Measurements from ENCODE around the gene ZFP92. TPM values are rescaled to one million over a fixed set of nuclear protein-coding genes. Genes with fewer than 3 reads are reported as not detected.
"Not testable (repeated sequence)": the region's sequence is repeated elsewhere in the genome, so short reads cannot be mapped to it uniquely, and the experiment has no call there.

Gene ZFP92
- total RNA-seq, 1 donor from 2014 or later = 0.25 TPM

GRCh38 chrX:153398275-153398960 lies 12.9 kb upstream of the ZFP92 start:
- intact Hi-C loops (cut with DNase I) = no loop called here
- Histone ChIP-seq H3K27me3 (no peaks in the 10 kb centered on the region), H3K27ac (no peak overlapping the region), H3K4me3 (no peak overlapping the region), H3K4me1 (no peaks in the 10 kb centered on the region), H3K36me3 (no peaks in the 10 kb centered on the region), H3K9me3 (no peaks in the 10 kb centered on the region)
- no peak for TF ChIP-seq POLR2AphosphoS5 (IDR thresholded peaks at IDR 0.05; ENCODE audit: insufficient read depth in 1 of 2, low read depth in 1 of 2)
- TF ChIP-seq POLR2A (IDR thresholded peaks at IDR 0.05) = no peak
- TF ChIP-seq CTCF (IDR thresholded peaks at IDR 0.05) = no peak
- no peak for DNase-seq (ENCODE audit: extremely low spot score in 2 of 2)

GRCh38 chrX:153400146-153401132 lies 10.8 kb upstream of the ZFP92 start:
- Histone ChIP-seq H3K4me3 (no peak overlapping the region), H3K36me3 (no peaks in the 10 kb centered on the region), H3K9me3 (no peaks in the 10 kb centered on the region), H3K4me1 (no peaks in the 10 kb centered on the region), H3K27me3 (no peaks in the 10 kb centered on the region), H3K27ac (no peak overlapping the region)
- DNase-seq (ENCODE audit: extremely low spot score in 2 of 2) = no peak
- intact Hi-C loops (cut with DNase I) = no loop called here
- TF ChIP-seq POLR2AphosphoS5 (IDR thresholded peaks at IDR 0.05; ENCODE audit: insufficient read depth in 1 of 2, low read depth in 1 of 2) (no peak), POLR2A (IDR thresholded peaks at IDR 0.05) (no peak), CTCF (IDR thresholded peaks at IDR 0.05) (no peak)

- no peaks in the 10 kb centered on the region for H3K36me3 ChIP-seq
- no peaks in the 10 kb centered on the region for H3K9me3 ChIP-seq
- H3K4me1 ChIP-seq = no peaks in the 10 kb centered on the region
- no peak within 1 kb of the TSS for H3K27ac ChIP-seq
- no peaks in the 10 kb centered on the region for H3K27me3 ChIP-seq
- intact Hi-C loops (cut with DNase I) = no loop called here
- TF ChIP-seq CTCF (IDR thresholded peaks at IDR 0.05) (no peak), POLR2AphosphoS5 (IDR thresholded peaks at IDR 0.05; ENCODE audit: insufficient read depth in 1 of 2, low read depth in 1 of 2) (no peak)
- DNase-seq (ENCODE audit: extremely low spot score in 2 of 2) = no peak
- no peak within 1 kb of the TSS for H3K4me3 ChIP-seq
Observed at GRCh38 chrX:153401133-153401764, 10.0 kb upstream of the ZFP92 start, which contains the start of gene PNMA6E. PNMA6E (minus strand) TSS chrX:153401350; CDS start chrX:153398849, 2,501 bp downstream.

- H3K27ac ChIP-seq; intact Hi-C loops (cut with DNase I); H3K9me3 ChIP-seq; H3K4me3 ChIP-seq; H3K4me1 ChIP-seq; DNase-seq (ENCODE audit: extremely low spot score in 2 of 2); H3K36me3 ChIP-seq; H3K27me3 ChIP-seq: not testable (repeated sequence)
Observed at GRCh38 chrX:153404333-153404732, 6.9 kb upstream of the ZFP92 start.

- H3K27ac ChIP-seq = no peak overlapping the region
- TF ChIP-seq POLR2A (IDR thresholded peaks at IDR 0.05) = no peak
- TF ChIP-seq POLR2AphosphoS5 (IDR thresholded peaks at IDR 0.05; ENCODE audit: insufficient read depth in 1 of 2, low read depth in 1 of 2) = no peak
- no peak for TF ChIP-seq CTCF (IDR thresholded peaks at IDR 0.05)
- no peaks in the 10 kb centered on the region for H3K36me3 ChIP-seq
- intact Hi-C loops (cut with DNase I) = no loop called here
- H3K4me1 ChIP-seq = no peaks in the 10 kb centered on the region
- H3K4me3 ChIP-seq = no peak overlapping the region
- H3K9me3 ChIP-seq = no peaks in the 10 kb centered on the region
- no peaks in the 10 kb centered on the region for H3K27me3 ChIP-seq
- no peak for DNase-seq (ENCODE audit: extremely low spot score in 2 of 2)
Observed at GRCh38 chrX:153405426-153405825, 5.8 kb upstream of the ZFP92 start.
